Activated CD4-positive, alpha-beta T cell treated with anti-CD3 and anti-CD28 coated beads, Interleukin-2, amount 50 U/mL, for 48 hours (primary cell): ENCODE measurements around the gene USP17L29.
A peak's percentile ranks its signal among the peaks of the same experiment; 100 is the strongest.
"Not testable (repeated sequence)": the region's sequence is repeated elsewhere in the genome, so short reads cannot be mapped to it uniquely, and the experiment has no call there.

Experiments
- DNase-seq, 2 experiments: peaks; one replicate each; pipeline ENCODE4 v3.0.0-alpha.2; 2020

Gene USP17L29, protein sequence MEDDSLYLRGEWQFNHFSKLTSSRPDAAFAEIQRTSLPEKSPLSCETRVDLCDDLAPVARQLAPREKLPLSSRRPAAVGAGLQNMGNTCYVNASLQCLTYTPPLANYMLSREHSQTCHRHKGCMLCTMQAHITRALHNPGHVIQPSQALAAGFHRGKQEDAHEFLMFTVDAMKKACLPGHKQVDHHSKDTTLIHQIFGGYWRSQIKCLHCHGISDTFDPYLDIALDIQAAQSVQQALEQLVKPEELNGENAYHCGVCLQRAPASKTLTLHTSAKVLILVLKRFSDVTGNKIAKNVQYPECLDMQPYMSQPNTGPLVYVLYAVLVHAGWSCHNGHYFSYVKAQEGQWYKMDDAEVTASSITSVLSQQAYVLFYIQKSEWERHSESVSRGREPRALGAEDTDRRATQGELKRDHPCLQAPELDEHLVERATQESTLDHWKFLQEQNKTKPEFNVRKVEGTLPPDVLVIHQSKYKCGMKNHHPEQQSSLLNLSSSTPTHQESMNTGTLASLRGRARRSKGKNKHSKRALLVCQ

DNA sequence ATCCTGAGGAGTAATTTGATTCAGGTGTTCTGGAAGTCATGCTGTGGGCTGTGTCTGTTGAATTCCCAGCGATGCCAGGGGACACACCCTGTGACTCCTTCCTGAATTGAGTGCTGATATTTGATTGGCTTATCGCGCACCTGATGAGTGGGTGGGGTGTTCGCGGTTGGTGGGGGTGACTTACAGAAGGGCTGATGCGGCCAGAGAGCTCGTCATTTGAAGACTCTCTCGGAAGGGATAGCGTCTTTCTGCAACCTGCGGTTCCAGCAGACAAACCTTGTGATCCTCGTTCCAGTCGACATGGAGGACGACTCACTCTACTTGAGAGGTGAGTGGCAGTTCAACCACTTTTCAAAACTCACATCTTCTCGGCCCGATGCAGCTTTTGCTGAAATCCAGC, at the start of gene USP17L29:
Gene USP17L29, plus strand, starts transcription at position 301 of the 400 bp plus-strand sequence. Its CDS starts 0 bp downstream, at position 301.
- not testable (repeated sequence) for DNase-seq

GRCh38 chr4:9324191-9324590, 29.2 kb upstream of the USP17L29 start:
- not testable (repeated sequence) for DNase-seq

DNA sequence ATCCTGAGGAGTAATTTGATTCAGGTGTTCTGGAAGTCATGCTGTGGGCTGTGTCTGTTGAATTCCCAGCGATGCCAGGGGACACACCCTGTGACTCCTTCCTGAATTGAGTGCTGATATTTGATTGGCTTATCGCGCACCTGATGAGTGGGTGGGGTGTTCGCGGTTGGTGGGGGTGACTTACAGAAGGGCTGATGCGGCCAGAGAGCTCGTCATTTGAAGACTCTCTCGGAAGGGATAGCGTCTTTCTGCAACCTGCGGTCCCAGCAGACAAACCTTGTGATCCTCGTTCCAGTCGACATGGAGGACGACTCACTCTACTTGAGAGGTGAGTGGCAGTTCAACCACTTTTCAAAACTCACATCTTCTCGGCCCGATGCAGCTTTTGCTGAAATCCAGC, 28.6 kb upstream of the USP17L29 start, which contains the start of gene USP17L24:
Gene USP17L24, plus strand, starts transcription at position 301 of the 400 bp plus-strand sequence. Its CDS starts 0 bp downstream, at position 301.
- DNase-seq, result not testable (repeated sequence)

GRCh38 chr4:9329611-9330010, 23.8 kb upstream of the USP17L29 start, which contains the start of gene USP17L25:
USP17L25 (plus strand) TSS chr4:9329911; CDS start chr4:9329911, 0 bp downstream.
- not testable (repeated sequence) for DNase-seq

DNA sequence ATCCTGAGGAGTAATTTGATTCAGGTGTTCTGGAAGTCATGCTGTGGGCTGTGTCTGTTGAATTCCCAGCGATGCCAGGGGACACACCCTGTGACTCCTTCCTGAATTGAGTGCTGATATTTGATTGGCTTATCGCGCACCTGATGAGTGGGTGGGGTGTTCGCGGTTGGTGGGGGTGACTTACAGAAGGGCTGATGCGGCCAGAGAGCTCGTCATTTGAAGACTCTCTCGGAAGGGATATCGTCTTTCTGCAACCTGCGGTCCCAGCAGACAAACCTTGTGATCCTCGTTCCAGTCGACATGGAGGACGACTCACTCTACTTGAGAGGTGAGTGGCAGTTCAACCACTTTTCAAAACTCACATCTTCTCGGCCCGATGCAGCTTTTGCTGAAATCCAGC, 19.1 kb upstream of the USP17L29 start, which contains the start of gene USP17L26:
Gene USP17L26, plus strand, starts transcription at position 301 of the 400 bp plus-strand sequence. Its CDS starts 0 bp downstream, at position 301.
- DNase-seq, result not testable (repeated sequence)

GRCh38 chr4:9339103-9339502, 14.3 kb upstream of the USP17L29 start, which contains the start of gene USP17L5:
USP17L5 (plus strand) TSS chr4:9339403; CDS start chr4:9339403, 0 bp downstream.
- DNase-seq, result not testable (repeated sequence)

DNA sequence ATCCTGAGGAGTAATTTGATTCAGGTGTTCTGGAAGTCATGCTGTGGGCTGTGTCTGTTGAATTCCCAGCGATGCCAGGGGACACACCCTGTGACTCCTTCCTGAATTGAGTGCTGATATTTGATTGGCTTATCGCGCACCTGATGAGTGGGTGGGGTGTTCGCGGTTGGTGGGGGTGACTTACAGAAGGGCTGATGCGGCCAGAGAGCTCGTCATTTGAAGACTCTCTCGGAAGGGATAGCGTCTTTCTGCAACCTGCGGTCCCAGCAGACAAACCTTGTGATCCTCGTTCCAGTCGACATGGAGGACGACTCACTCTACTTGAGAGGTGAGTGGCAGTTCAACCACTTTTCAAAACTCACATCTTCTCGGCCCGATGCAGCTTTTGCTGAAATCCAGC, 9.6 kb upstream of the USP17L29 start, which contains the start of gene USP17L27:
Gene USP17L27, plus strand, starts transcription at position 301 of the 400 bp plus-strand sequence. Its CDS starts 0 bp downstream, at position 301.
- DNase-seq, result not testable (repeated sequence)

GRCh38 chr4:9348593-9348992, 4.8 kb upstream of the USP17L29 start, which contains the start of gene USP17L28:
USP17L28 (plus strand) TSS chr4:9348893; CDS start chr4:9348893, 0 bp downstream.
- not testable (repeated sequence) for DNase-seq

- DNase-seq, result not testable (repeated sequence)
Observed at GRCh38 chr4:9350866-9351265, 2.6 kb upstream of the USP17L29 start.

DNA sequence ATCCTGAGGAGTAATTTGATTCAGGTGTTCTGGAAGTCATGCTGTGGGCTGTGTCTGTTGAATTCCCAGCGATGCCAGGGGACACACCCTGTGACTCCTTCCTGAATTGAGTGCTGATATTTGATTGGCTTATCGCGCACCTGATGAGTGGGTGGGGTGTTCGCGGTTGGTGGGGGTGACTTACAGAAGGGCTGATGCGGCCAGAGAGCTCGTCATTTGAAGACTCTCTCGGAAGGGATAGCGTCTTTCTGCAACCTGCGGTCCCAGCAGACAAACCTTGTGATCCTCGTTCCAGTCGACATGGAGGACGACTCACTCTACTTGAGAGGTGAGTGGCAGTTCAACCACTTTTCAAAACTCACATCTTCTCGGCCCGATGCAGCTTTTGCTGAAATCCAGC, 9.4 kb downstream of the USP17L29 start, which contains the start of gene USP17L30:
Gene USP17L30, plus strand, starts transcription at position 301 of the 400 bp plus-strand sequence. Its CDS starts 0 bp downstream, at position 301.
- DNase-seq, result not testable (repeated sequence)

GRCh38 chr4:9379881-9380280, 26.4 kb downstream of the USP17L29 start:
- not testable (repeated sequence) for DNase-seq

DNA sequence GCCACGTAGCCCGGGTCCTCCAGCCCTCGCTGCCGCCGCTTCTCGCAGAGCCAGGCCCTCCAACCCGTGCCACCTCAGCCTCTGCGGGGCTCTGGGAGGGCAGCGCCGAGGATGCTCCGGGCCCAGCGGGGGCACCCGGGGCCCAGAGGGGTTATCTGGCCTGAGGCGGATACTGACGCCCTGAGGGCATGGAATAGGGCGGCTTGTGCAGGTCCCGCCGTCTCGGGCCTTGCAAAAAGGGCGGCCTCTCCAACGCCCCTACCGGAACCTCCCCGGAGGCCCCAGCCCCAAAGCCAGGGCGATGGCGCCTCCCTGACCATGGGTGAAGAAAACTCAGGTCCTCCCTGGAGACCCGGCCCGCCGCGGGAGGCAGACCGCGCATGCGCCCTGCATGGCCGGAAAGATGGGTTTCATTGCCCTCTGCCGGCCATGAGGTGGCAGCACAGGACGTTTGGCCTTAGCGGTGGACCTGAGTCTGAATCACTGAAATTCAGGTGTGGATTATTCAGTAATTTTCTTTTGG, 27.6 kb downstream of the USP17L29 start:
- DNase-seq, result peak; percentile 62 to 71

- DNase-seq, result no peak
Observed at GRCh38 chr4:9384126-9384525, 30.7 kb downstream of the USP17L29 start.

DNA sequence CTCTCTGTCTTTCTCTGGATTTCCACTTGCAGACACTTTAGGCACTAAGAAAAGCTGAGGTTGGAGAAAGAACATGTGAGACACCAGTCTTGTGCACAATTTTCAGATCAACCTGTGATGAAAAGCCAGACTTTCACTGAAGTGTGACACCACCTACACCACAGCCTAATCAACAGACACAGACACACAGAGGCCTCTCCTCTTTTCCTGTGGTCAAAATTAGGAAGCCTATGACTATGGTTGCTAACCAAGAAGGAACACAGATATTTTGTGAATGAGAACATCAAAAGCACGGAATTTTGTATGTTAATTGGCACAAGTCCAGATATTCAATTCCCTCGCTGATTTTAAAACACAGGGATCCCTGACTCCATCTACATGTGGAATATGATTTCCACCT, 35.6 kb downstream of the USP17L29 start:
- DNase-seq, result not testable (repeated sequence)
